ENCODE data around the gene TIMD4.

GRCh38 chr5:156920042-156920860 is 42.8 kb downstream of the TIMD4 start:
- TF ChIP-seq, protein P1, sequence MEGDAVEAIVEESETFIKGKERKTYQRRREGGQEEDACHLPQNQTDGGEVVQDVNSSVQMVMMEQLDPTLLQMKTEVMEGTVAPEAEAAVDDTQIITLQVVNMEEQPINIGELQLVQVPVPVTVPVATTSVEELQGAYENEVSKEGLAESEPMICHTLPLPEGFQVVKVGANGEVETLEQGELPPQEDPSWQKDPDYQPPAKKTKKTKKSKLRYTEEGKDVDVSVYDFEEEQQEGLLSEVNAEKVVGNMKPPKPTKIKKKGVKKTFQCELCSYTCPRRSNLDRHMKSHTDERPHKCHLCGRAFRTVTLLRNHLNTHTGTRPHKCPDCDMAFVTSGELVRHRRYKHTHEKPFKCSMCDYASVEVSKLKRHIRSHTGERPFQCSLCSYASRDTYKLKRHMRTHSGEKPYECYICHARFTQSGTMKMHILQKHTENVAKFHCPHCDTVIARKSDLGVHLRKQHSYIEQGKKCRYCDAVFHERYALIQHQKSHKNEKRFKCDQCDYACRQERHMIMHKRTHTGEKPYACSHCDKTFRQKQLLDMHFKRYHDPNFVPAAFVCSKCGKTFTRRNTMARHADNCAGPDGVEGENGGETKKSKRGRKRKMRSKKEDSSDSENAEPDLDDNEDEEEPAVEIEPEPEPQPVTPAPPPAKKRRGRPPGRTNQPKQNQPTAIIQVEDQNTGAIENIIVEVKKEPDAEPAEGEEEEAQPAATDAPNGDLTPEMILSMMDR (IDR thresholded peaks at IDR 0.05), result no peak
- no peak for TF ChIP-seq ZFX (IDR thresholded peaks at IDR 0.05; ENCODE audit: borderline replicate concordance)

Data from 22Rv1 (cell line).